ENCODE results near the gene SCRT2. TPM values are rescaled to one million over a fixed set of nuclear protein-coding genes. Genes with fewer than 3 reads are reported as not detected.

SCRT2 gene
- total and polyA plus RNA-seq, 2 of the 8 experiments (the other 6 are each of a cell fraction or from before 2014, with no cell fraction given): 0.12 to 0.34 TPM

- 80% methylated on average over 5 of the region's 5 CpGs; no CpG with 5 or more reads in 1 of the 2 experiments for WGBS, 2 experiments (ENCODE audit: extremely low coverage in 1 of 2, insufficient coverage in 1 of 2, insufficient read length in 1 of 2, insufficient replicate concordance in 2 of 2, low coverage in 1 of 2, low lambda C conversion rate in 2 of 2, missing lambda C conversion rate in 1 of 2)
- no peak overlapping the region for H3K14ac ChIP-seq (ENCODE audit: insufficient read length)
- no peak overlapping the region for H3K4me3 ChIP-seq (ENCODE audit: extremely low read depth in 1 of 4, insufficient read depth in 2 of 4, low read depth in 3 of 4, low read length in 4 of 4)
- no peak overlapping the region for H4K5ac ChIP-seq (ENCODE audit: insufficient read length, low read depth, low read length)
- no peak overlapping the region for H2BK15ac ChIP-seq (ENCODE audit: low read length)
- no peak overlapping the region for H2BK20ac ChIP-seq (ENCODE audit: low read length)
- peaks cover 0 to 7% (median 0%) of the 10 kb centered on the region in 4 experiments; a peak in 3 of 7 replicates for H3K27me3 ChIP-seq (replicated peaks in 1 of 4; ENCODE audit: control insufficient read depth in 3 of 4, extremely low read depth in 1 of 4, insufficient read depth in 3 of 4, low read length in 3 of 4)
- H4K20me1 ChIP-seq (replicated peaks in 1 of 2; ENCODE audit: control insufficient read depth in 1 of 2, insufficient read depth in 2 of 2, low read length in 2 of 2): peaks cover 0 to 4% of the 10 kb centered on the region in 2 experiments
- no peak overlapping the region for H2BK5ac ChIP-seq (ENCODE audit: low read depth, low read length)
- H4K91ac ChIP-seq (replicated peaks; ENCODE audit: insufficient read length, low read length): no peak overlapping the region
- no peaks in the 10 kb centered on the region for H3K79me2 ChIP-seq (ENCODE audit: control insufficient read depth in 1 of 2, insufficient read depth in 2 of 2, low read length in 2 of 2)
- H3K36me3 ChIP-seq (ENCODE audit: control insufficient read depth in 2 of 4, insufficient read depth in 4 of 4, low read length in 3 of 4): peaks cover 7 to 16% (median 15%) of the 10 kb centered on the region in 4 experiments; a peak in 7 of 8 replicates
- H2BK120ac ChIP-seq (replicated peaks; ENCODE audit: low read depth, low read length): no peak overlapping the region
- CTCF ChIA-PET (ENCODE audit: partially characterized antibody): interaction anchor here (1.2 to 11.0 kb wide), 6 partner anchors 11 to 89 kb away, joined by 4 to 157 read pairs (median 14); no protein-coding TSS in a partner anchor
- no peaks in the 10 kb centered on the region for H3K79me1 ChIP-seq (ENCODE audit: low read depth, low read length)
- H4K8ac ChIP-seq (ENCODE audit: extremely low read depth, insufficient read depth, low read length): no peak overlapping the region
- H3K9ac ChIP-seq (replicated peaks in 1 of 4; ENCODE audit: extremely low read depth in 1 of 4, low read depth in 3 of 4, low read length in 3 of 4): no peak overlapping the region
- peaks cover 10% of the 10 kb centered on the region; the same call in 1 of the 2 replicates for H3K23me2 ChIP-seq (ENCODE audit: low read depth, low read length)
- no peak overlapping the region; a peak in 1 of 4 replicates for H3K4me2 ChIP-seq (ENCODE audit: insufficient read depth in 1 of 2, low read depth in 2 of 2, low read length in 2 of 2)
- H3K4ac ChIP-seq (replicated peaks; ENCODE audit: insufficient read length, low read depth, low read length): no peak overlapping the region
- DNase-seq (ENCODE audit: low read depth in 1 of 2, low spot score in 2 of 2) (no peak), FAIRE-seq (no peak)
- no peak overlapping the region for H2BK12ac ChIP-seq (ENCODE audit: low read depth, low read length)
- POLR2A ChIA-PET (ENCODE audit: partially characterized antibody): interaction anchor here (0.8 to 2.9 kb wide), 5 partner anchors 11 to 88 kb away, joined by 4 to 19 read pairs (median 4); no protein-coding TSS in a partner anchor
- peaks cover 6 to 19% (median 12%) of the 10 kb centered on the region in 4 experiments for H3K4me1 ChIP-seq (replicated peaks in 1 of 4; ENCODE audit: control insufficient read depth in 3 of 4, insufficient read depth in 4 of 4, low read length in 3 of 4)
- no peak overlapping the region for H3K23ac ChIP-seq (ENCODE audit: insufficient read length)
- no peak overlapping the region for H3K27ac ChIP-seq (ENCODE audit: low read depth, low read length)
- no peak overlapping the region for H2AFZ ChIP-seq (ENCODE audit: low read length)
- H2AK5ac ChIP-seq (ENCODE audit: low read depth, low read length): no peak overlapping the region
- no peaks in the 10 kb centered on the region for H3K9me3 ChIP-seq (ENCODE audit: insufficient read depth in 2 of 2, low read depth in 1 of 2, low read length in 1 of 2)
- no peak overlapping the region for H3K56ac ChIP-seq (replicated peaks; ENCODE audit: insufficient read length, low read depth, low read length)
- no peak overlapping the region for H3K18ac ChIP-seq (ENCODE audit: extremely low read depth, low read length)
- TF ChIP-seq KDM4A (IDR thresholded peaks at IDR 0.05; ENCODE audit: low read depth, low read length, severe bottlenecking) (no peak), SIN3A (conservative IDR thresholded peaks at IDR 0.05 in 1 of 2, IDR thresholded peaks at IDR 0.05 in 1 of 2; ENCODE audit: low read depth in 1 of 2, low read length in 2 of 2) (no peak), CTBP2 (IDR thresholded peaks at IDR 0.05; ENCODE audit: borderline replicate concordance, insufficient read depth, insufficient read length, low read length) (no peak), TEAD4 (IDR thresholded peaks at IDR 0.05; ENCODE audit: low read depth, low read length) (no peak), POLR2A (IDR thresholded peaks at IDR 0.05; ENCODE audit: control extremely low read depth in 1 of 2, low read depth in 2 of 2, low read length in 2 of 2) (no peak), BRCA1 (IDR thresholded peaks at IDR 0.05; ENCODE audit: low read depth, low read length) (no peak), ATF3 (IDR thresholded peaks at IDR 0.05; ENCODE audit: insufficient read depth, low read depth, low read length) (no peak), HDAC2 (IDR thresholded peaks at IDR 0.05; ENCODE audit: borderline replicate concordance in 1 of 2, low read depth in 2 of 2, low read length in 2 of 2) (no peak), SUZ12 (IDR thresholded peaks at IDR 0.05; ENCODE audit: low read length) (no peak), BCL11A (IDR thresholded peaks at IDR 0.05; ENCODE audit: low read depth in 2 of 2, low read length in 2 of 2) (no peak), CHD1 (IDR thresholded peaks at IDR 0.05; ENCODE audit: low read depth, low read length) (peak; percentile 44; the same call in 1 of the 2 replicates)
These were observed 24.6 kb downstream of the SCRT2 start for GRCh38 chr20:650954-651353.
